ENCODE results near the gene UBALD2.
A peak's percentile ranks its signal among the peaks of the same experiment; 100 is the strongest.
"Not testable (repeated sequence)": the region's sequence is repeated elsewhere in the genome, so short reads cannot be mapped to it uniquely, and the experiment has no call there.

The UBALD2 gene

GRCh38 chr17:76264755-76265623 is at the start of gene UBALD2:
UBALD2 (plus strand) TSS chr17:76265348; CDS start chr17:76265506, 158 bp downstream.
- DNase-seq, result peak; percentile 100

DNA sequence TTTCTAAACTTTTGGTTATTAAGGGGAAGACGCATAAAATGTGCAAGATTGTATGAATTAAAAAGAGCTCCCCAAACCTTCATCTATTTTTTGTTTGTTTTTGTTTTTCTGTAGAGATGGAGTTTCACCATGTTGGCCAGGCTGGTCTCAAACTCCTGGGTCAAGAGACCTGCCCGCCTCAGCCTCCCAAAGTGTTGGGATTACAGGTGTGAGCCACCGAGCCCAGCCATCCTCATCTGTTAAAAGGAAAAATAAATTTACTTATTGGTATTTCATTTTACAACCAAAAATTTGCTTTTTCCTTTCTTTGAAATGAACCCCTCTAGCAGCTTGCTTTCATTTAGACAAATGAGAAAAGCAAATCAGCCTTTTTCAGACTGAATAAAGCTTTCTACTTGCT is 48.1 kb upstream of the UBALD2 start:
- no peak for DNase-seq

DNA sequence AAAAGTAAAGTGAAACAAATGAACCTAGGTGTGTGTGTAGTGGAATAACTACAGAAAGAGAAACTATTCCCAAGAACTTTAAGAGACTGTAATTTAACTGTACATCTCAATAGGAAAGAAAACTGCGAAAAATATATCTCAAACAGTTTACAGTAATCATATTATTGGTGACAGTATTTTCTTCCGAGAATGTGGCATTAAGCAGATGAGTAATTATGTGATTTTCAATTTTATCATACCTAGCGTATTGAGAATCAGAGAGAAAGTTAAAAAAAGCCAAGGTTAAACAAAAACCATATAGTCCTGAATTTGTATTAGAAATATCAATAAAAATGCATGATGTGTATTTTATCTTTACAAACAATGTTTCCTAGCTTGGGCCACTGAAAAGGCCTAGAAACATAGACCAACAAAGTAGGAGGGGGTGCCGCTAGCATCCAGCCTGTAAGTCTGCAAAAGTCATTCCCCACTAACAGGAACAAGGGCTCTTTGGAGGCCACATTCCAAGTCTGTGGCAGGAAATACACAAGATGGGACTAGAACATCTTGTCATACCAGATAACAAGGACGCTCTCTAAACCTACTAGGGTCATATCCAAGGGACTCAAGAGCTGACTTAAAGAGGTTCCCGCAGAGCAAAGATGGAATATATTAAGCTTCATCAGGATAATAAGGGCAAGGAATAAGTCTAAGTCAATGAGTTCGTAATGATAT is 45.3 kb upstream of the UBALD2 start:
- no peak for DNase-seq

GRCh38 chr17:76223802-76224201 is 41.3 kb upstream of the UBALD2 start:
- no peak for DNase-seq

DNA sequence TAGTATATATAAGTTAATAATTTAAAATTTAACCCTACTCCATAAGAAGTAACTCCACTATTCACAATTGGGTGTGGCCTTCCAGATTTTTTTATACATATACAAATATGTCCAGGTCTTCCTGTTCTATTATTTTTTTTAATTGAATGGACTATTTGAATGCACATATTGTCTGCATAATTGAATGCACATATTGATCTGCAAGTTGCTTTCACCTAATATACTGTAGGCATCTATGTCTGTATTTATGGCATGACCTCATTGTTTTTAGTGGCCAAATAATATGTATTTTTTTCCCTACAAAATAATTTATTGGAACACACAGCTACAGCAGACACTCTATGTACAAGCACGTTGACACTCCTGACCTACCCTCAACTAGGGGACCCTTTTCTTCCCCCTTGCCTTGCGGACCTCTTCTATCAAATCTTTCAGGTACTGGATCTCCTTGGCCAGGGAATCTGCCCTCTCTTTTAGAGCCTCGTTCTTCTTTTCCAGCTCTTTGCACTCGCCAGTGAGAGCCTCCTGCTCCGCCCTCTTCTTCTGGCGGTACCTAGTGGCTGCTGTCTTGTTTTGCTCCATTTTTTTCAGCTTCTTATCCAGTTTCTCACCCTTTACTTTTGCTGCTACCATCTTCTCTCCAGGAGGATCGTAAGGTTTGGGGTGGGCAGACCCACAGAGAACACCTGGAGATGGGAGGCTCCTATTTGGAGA is 39.6 kb upstream of the UBALD2 start:
- not testable (repeated sequence) for DNase-seq

DNA sequence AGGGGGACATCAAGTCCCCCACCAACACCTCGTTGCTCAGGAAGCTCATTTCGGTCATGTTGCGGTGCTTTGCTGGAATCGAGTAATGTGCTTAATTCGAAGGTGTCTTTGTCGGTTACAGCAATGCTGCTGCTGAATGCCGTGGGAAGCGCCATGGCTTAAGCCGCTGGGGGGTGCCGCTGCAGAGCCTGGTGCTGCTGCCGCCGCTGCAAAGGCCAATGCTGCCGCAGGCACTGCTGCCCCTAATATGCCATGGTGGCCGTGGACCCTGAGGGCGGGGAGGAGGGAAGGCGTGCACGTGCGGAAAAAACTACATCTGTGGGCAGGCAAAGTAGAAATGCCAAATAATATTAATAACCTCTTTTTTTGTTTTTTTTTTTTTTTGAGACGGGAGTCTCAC is 38.4 kb upstream of the UBALD2 start:
- not testable (repeated sequence) for DNase-seq

DNA sequence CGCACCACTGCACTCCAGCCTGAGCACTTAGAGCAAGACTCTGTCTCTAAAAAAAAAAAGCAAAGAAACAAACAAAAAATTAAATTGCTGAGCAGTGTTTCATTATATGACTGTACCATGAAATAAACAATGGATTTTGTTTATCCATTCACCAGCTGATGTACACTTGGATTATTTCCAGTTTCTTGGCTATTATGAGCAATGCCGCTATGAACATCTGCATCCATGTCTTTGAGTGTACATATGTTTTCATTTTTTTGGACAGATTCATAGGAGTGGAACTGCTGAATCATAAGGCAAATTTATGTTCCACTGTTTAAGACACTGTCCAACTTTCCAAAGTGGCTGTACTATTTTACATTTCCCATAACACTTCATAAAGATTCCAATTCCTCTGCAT is 32.8 kb upstream of the UBALD2 start:
- no peak for DNase-seq

DNA sequence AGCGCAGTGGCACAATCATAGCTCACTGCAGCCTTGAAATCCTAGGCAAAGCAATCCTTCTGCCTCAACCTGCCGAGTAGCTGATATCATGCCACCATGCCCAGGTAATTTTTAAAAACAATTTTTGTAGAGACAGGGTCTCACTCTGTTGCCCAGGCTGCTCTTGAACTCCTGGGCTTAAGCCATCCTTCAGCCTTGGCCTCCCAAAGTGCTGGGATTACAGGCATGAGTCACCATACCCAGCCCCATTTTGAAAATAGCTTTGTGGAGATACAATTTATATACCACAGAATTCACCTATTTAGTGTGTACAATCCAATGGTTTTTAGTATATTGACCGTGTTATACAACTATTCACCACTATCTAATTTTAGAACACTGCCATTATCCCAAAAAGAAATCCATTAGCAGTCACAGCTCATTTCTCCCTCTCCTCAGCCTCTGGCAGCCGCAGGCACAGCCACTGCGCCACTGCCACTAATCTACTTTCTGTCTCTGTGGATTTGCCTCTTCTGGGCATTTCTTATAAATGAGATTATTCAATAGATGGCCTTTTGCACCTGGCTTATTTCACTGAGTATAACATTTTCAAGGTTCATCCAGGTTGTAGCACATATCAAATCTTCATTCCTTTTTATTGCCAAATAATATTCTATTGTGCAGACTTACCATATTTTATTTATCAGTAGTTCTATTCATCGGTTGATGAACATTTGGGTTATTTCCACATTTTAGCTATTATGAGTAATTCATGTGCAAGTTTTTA is 31.4 kb upstream of the UBALD2 start:
- DNase-seq, result no peak

GRCh38 chr17:76234354-76234679 is 30.8 kb upstream of the UBALD2 start:
- DNase-seq, result no peak

DNA sequence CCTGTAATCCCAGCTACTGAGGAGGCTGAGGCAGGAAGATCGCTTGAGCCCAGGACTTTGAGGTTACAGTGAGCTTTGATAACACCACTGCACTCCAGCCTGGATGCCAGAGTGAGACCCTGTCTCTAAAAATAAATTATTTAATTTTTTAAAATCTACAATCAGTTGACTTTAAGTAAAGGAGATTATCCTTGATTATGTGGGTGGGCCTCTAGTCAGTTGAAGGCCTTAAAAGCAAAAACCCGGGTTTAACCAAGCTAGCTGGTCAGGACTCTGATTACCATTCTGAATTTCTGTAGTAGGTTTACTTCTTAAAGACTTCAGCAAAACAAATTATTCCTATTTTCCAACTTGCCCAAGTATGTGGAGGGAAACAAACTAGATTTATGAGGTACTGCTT is 29.3 kb upstream of the UBALD2 start:
- no peak for DNase-seq

- no peak for DNase-seq
Observed at GRCh38 chr17:76236603-76237002, 28.5 kb upstream of the UBALD2 start.

DNA sequence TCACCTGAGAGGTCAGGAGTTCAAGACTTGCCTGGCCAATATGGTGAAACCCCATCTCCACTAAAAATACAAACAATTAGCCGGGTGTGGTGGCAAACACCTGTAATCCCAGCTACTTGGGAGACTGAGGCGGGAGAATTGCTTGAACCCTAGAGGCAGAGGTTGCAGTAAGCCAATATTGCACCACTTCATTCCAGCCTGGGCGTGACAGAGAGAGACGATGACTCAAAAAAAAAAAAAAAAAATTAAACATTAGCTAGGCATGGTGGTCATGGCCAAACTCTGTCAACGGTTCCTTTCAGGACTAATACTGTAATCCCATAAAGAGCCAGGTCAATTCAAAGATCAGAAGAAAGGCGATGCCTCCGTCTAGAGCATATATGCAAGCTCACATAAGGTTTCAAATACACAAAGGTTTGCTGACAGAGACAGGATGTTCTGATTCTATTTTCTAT is 27.3 kb upstream of the UBALD2 start:
- no peak for DNase-seq

DNA sequence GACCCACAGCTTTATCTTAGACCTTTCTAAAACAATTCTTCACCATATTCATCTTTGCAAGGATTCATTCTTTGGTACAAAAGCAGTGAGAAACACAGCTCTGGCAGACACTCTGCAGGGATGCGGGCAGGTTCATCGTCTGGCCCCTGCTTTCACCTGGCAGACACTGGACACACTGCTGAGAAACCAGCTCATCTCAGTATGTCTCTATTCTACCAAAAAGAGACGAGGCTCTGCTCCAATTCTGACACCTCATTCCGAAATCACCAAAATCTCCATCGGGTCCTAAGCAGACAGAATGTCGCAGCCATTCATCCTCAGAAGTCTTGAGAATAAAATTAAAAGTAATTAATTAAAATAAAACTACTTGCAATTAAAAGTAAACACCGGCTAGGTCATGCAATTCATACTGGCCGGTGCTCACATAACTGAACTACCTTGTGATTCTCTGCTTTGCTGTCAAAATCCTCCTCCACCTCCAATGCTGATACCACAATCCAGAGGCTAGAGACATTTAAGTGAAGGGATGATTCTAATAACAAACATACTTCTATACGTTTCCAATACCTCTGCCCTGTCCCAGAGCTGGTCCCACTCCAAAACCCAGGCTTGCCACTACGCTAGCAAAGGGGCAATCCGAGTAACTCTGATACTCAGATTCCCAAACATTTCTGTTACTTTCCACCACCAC is 26.2 kb upstream of the UBALD2 start:
- DNase-seq, result no peak

DNA sequence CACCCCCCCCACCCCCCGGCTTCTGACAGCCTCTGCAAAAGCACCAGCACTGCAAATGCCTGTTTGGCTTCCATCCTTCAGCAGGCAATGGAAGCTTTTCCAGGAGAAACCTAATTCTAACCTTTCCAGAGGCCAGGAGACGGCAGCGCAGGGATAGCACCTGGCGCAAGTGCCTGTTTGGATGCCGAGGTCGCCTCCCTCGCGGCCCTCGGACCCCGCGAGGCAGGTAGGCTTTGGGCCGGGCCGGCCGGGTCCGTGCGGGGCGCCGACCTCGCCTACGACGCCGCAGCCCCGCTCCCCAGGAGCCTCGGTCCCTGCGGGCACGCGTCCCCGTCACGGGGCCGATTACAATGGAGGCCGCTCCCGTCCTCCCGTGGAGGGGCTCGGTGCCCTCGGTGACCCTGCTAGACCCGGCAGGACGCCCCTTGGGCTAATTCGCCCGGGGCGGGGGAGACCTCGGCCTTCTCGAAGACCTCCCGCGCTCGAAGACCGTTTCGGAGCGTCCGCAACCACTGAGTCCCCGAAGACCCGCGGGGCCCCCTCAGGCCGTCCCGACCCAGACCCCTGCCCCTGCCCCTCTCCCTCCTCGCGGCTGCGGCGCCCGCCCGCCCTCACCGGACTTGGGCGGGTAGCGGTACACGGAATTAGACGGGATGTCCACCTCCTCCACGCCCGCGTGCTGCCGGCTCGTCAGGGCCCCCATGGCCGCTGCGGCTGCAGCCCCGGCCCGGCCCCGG is 25.4 kb upstream of the UBALD2 start:
- DNase-seq, result no peak

GRCh38 chr17:76240461-76241203 is 24.5 kb upstream of the UBALD2 start, which contains the start of gene RNF157:
RNF157 (minus strand) TSS chr17:76240493; CDS start chr17:76240240, 253 bp downstream.
- DNase-seq, result peak; percentile 54

GRCh38 chr17:76241204-76241538 is 24.0 kb upstream of the UBALD2 start:
- DNase-seq, result no peak

DNA sequence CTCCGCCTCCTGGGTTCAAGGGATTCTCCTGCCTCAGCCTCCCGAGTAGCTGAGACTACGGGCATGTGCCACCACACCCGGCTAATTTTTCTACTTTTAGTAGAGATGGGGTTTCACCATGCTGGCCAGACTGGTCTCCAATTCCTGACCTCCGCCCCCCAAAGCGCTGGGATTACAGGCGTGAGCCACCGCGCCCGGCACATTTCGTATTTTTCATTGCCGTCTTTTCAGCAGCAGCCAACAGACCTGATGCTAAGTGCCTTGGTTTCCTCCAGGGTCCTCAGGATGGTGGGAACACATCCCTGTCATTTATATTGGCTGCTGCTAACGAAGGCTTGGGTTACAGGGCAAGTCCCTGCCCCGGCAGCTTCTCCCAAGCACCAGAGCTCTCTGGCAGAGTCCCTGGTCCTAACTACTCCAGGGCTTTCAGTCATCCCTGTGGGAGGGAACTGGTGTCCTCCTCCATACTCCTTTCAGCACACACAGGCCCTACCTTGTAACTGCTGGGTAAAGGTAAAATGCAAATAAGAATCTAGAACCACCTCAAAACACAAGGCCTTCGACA is 23.4 kb upstream of the UBALD2 start:
- no peak for DNase-seq

DNA sequence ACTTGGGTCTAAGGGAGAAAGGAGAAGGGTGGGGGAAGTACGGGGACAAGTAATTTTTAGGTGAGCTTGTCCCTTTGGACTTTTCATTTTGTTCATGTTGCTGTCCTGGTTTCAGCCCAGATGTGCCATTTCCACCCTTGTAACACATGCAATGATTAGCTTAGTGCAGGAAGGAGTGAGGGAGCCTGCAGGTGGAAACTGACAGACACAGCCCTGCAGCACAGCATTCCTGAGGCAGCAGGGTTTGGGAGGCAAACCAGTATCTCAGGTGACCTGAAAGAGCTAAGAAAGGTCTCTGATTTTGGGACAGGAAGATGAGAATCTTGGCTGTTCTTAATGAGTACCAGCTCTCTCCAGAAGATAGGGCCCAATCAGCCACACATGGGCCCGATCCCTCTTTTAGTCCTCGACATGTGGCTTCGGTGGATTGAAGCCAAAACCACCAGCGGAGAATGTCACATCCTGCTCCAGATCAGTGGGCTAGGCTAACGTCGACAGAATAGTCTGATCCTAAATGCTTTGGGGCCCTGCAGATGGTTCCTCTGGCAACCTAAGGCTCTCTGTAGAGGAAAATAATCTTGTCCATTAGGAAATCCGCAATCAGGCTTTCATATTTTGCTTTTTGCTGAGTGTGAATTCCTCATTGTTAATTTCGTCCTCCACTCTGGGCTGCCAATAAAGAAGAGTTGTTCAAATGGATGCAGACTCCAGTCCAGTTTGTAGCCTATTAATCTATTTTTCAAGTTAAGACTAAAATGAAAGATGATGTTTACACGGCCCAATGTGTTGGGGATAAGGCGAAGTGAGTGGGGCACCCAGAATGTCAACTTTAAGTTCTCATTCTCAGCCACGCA is 21.1 kb upstream of the UBALD2 start:
- DNase-seq, result no peak

DNA sequence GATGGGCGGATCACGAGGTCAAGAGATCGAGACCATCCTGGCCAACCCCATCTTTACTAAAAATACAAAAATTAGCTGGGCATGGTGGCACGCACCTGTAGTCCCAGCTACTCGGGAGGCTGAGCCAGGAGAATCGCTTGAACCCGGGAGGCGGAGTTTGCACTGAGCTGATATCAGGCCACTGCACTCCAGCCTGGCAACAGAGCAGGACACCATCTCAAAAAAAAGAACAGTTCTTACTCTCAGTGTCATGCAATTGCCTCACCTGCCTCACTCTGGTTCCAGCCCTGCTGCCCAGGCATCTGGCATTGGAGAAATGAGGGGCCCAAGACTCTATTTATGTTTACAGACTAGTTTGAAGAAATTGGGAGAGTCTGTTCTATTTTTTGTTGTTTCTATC is 20.4 kb upstream of the UBALD2 start:
- not testable (repeated sequence) for DNase-seq

All from NCI-H345 (cell line).